GM12865 (cell line): ENCODE data around the gene FHIT.

ENCODE experiments used
- DNase-seq: peaks from one replicate; pipeline ENCODE4 v3.0.0; 2010; ENCODE audit warnings: low read depth
- H3K4me3 ChIP-seq: 2 replicates; pipeline ENCODE4 v1.5.1; 2011; ENCODE audit warnings: mild to moderate bottlenecking, low read depth, low read length, control low read depth
- CTCF ChIP-seq: IDR thresholded peaks from 2 replicates; pipeline ENCODE4 v1.5.1; 2011; ENCODE audit warnings: low read length, control low read depth, low read depth, inconsistent platforms; ENCODE audit not compliant: insufficient read depth; ENCODE audit errors: missing control alignments

Gene FHIT

GRCh38 chr3:60079076-60079475 lies 1172.2 kb downstream of the FHIT start:
- no peak for TF ChIP-seq CTCF
- H3K4me3 ChIP-seq, result no peak overlapping the region
- no peak for DNase-seq

- no peak for TF ChIP-seq CTCF
- no peak for DNase-seq
- no peak overlapping the region for H3K4me3 ChIP-seq
Observed at GRCh38 chr3:60076331-60076730, 1174.9 kb downstream of the FHIT start.

GRCh38 chr3:60073942-60074341 lies 1177.3 kb downstream of the FHIT start:
- no peak for TF ChIP-seq CTCF
- no peak overlapping the region for H3K4me3 ChIP-seq
- DNase-seq, result no peak

- TF ChIP-seq CTCF, result no peak
Observed at GRCh38 chr3:60073228-60073627, 1178.0 kb downstream of the FHIT start.

GRCh38 chr3:60070366-60070765 lies 1180.9 kb downstream of the FHIT start:
- H3K4me3 ChIP-seq, result no peak overlapping the region
- no peak for DNase-seq
- no peak for TF ChIP-seq CTCF

More at GRCh38 chr3:60073228-60073627, 1178.0 kb downstream of the FHIT start:
- no peak overlapping the region for H3K4me3 ChIP-seq
- DNase-seq, result no peak

- no peak for DNase-seq
- H3K4me3 ChIP-seq, result no peak overlapping the region
- TF ChIP-seq CTCF, result no peak
Observed at GRCh38 chr3:60065227-60065868, 1185.9 kb downstream of the FHIT start.

- no peak overlapping the region for H3K4me3 ChIP-seq
- no peak for DNase-seq
- no peak for TF ChIP-seq CTCF
Observed at GRCh38 chr3:60064210-60065178, 1186.8 kb downstream of the FHIT start.
